Tibial nerve (tissue), 4 donors: ENCODE data around the gene LTO1.

ENCODE experiments used
- EP300 ChIP-seq, 2 donors: sonication (generic); formaldehyde crosslinking; IDR thresholded peaks; one replicate each; pipeline ENCODE4 v1.6.1; 2017; ENCODE audit warnings: antibody characterized with exemption in 2 of 2, mild to moderate bottlenecking in 1 of 2
- POLR2A ChIP-seq, 2 donors: fragments of 450-650 bp; IDR thresholded peaks; one replicate each; pipeline ENCODE4 v1.6.1; 2017; ENCODE audit warnings: antibody characterized with exemption in 2 of 2, mild to moderate bottlenecking in 2 of 2, moderate library complexity in 2 of 2
- TF ChIP-seq, protein P1 (sequence below), 5 experiments: fragments of 200-600 bp in 3 of 5; fragments of 450-650 bp in 2 of 5; sonication (generic) in 3 of 5; IDR thresholded peaks; one replicate each; pipeline ENCODE4 v1.5.1; 2016 to 2019; ENCODE audit warnings: antibody characterized with exemption in 5 of 5, mild to moderate bottlenecking in 3 of 5, moderate library complexity in 2 of 5

DNA sequence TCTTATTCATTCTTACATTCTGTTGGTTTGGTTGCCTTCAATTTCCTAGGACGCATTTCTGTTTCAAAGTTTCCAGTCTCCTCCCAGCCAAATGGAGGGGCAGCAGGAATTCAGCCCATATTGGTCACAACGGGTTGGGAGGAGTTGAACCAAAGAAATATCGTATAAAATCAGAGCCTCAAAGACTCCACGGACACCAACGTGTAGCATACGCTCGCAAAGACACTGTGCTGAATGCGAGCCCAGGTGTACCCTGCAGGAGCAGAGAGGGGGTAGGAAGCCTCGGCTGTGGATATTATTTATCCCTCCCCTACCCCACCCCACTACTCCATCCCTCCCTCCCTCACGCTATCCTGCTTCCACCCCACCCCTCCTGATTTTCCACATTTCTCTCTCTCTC is 49.7 kb downstream of the LTO1 start:
- no peak for TF ChIP-seq POLR2A (IDR thresholded peaks at IDR 0.05)
- TF ChIP-seq, protein P1, sequence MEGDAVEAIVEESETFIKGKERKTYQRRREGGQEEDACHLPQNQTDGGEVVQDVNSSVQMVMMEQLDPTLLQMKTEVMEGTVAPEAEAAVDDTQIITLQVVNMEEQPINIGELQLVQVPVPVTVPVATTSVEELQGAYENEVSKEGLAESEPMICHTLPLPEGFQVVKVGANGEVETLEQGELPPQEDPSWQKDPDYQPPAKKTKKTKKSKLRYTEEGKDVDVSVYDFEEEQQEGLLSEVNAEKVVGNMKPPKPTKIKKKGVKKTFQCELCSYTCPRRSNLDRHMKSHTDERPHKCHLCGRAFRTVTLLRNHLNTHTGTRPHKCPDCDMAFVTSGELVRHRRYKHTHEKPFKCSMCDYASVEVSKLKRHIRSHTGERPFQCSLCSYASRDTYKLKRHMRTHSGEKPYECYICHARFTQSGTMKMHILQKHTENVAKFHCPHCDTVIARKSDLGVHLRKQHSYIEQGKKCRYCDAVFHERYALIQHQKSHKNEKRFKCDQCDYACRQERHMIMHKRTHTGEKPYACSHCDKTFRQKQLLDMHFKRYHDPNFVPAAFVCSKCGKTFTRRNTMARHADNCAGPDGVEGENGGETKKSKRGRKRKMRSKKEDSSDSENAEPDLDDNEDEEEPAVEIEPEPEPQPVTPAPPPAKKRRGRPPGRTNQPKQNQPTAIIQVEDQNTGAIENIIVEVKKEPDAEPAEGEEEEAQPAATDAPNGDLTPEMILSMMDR (IDR thresholded peaks at IDR 0.05): no peak
- no peak for TF ChIP-seq EP300 (IDR thresholded peaks at IDR 0.05)
